LNCaP clone FGC (cell line): Measurements from ENCODE around the gene TAOK1.

Experiments
- DNase-seq: peaks from one replicate; pipeline ENCODE4 v3.0.0-alpha.2; 2011; ENCODE audit warnings: low read depth
- H3K4me3 ChIP-seq: 2 replicates; pipeline ENCODE4 v1.5.1; 2011; ENCODE audit warnings: mild to moderate bottlenecking, low read depth, low read length, control low read depth
- TF ChIP-seq, protein P1 (sequence below): IDR thresholded peaks from 2 replicates; pipeline ENCODE4 v1.5.1; 2012; ENCODE audit warnings: mild to moderate bottlenecking; ENCODE audit not compliant: control insufficient read depth, insufficient read depth; ENCODE audit errors: extremely low read depth

Gene TAOK1

DNA sequence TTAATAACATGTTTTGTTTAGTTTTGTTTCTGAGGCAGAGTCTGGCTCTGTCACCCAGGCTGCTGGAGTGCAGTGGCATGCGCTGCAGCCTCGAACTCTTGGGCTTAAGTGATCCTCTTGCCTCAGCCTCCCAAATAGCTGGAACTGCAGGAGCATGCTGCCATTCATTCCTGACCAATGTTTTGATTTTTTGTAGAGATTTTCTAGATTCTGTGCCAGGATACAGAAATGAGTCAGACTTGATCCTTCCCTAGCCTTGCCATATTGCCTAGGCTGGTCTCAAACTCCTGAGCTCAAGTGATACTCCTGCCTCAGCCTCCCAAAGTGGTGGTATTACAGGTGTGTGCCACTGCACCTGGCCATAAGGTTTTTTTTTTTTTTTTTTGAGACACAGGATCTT lies 17.7 kb downstream of the TAOK1 start:
- no peak for DNase-seq
- H3K4me3 ChIP-seq, result no peak overlapping the region
- TF ChIP-seq, protein P1, sequence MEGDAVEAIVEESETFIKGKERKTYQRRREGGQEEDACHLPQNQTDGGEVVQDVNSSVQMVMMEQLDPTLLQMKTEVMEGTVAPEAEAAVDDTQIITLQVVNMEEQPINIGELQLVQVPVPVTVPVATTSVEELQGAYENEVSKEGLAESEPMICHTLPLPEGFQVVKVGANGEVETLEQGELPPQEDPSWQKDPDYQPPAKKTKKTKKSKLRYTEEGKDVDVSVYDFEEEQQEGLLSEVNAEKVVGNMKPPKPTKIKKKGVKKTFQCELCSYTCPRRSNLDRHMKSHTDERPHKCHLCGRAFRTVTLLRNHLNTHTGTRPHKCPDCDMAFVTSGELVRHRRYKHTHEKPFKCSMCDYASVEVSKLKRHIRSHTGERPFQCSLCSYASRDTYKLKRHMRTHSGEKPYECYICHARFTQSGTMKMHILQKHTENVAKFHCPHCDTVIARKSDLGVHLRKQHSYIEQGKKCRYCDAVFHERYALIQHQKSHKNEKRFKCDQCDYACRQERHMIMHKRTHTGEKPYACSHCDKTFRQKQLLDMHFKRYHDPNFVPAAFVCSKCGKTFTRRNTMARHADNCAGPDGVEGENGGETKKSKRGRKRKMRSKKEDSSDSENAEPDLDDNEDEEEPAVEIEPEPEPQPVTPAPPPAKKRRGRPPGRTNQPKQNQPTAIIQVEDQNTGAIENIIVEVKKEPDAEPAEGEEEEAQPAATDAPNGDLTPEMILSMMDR, result no peak

- H3K4me3 ChIP-seq, result no peak overlapping the region
- TF ChIP-seq, protein P1, result no peak
- no peak for DNase-seq
Observed at GRCh38 chr17:29409963-29410362, 19.8 kb downstream of the TAOK1 start.

DNA sequence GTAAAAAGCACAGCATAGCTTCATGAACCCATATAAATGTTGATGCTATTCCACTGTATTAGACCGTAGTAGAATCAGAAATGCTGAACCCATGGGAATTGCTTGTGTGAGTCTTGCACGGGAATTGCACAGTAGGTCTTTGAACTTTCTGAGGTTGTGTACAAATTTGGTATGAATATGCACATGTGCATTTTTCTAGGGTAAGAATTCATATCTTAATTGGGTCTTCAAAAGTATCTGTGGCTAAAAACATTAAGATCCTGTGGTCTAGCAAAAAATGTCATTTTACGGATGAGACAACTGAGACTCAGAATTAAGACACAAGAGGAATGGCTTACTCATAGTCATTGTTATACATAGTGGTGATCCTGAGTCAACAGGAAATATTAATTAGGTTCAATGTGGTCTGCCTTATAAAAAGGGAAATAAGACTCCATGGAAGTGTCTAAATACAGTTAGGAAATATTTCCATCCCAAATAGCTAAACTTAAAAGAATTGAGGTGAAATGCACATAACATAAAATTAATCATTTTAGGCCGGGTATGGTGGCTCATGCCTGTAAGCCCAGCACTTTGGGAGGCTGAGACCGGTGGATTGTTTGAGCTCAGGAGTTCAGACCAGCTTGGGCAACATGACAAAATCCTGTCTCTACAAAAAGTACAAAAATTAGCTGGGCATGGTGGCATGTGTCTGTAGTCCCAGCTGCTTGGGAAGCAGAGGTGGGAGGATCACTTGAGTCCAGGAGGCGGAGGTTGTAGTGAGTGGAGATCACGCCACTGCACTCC lies 22.8 kb downstream of the TAOK1 start:
- no peak for DNase-seq
- no peak overlapping the region for H3K4me3 ChIP-seq
- TF ChIP-seq, protein P1, result no peak

GRCh38 chr17:29420128-29420527 lies 30.0 kb downstream of the TAOK1 start:
- TF ChIP-seq, protein P1, result no peak
- DNase-seq, result no peak
- no peak overlapping the region for H3K4me3 ChIP-seq

DNA sequence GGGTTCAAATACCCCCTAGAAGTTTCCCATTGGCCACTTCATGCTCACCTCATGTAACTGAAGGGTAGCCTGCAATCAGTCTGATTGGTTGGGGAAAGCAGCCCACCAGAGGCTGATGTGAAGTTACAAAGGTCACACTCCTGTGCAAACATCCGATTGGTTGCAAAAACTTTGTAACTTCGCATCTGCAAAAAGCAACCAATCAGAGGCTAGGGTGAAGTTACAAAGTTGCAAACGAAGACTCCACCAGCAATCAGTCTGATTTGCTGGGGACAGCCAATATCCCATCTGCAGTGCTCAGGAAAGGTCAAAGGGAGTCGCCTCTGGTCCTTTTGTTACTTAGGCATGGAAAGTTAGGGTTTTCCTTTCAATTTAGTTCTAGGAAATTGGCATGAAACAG lies 40.1 kb downstream of the TAOK1 start:
- DNase-seq, result no peak
- TF ChIP-seq, protein P1, result no peak
- no peak overlapping the region for H3K4me3 ChIP-seq

DNA sequence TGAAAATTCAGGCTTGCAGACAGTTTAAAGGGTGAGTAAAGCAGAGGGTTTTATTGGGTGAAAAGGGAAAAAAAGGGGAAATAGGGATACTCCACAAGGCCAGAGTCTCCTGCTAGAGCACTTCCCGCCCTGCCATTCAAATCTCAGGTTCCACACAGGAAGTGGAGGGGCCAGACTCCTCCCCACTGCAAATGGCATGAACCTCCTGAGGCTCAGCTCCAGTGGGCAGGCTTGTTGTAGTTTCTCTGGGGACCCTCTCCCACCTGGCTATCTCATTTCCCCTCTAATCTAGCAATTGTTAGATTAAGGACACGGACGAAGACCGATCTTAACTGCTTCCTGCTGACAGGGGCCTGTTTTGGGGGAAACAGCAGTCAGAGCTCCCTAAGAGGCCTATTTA lies 43.4 kb downstream of the TAOK1 start:
- no peak overlapping the region for H3K4me3 ChIP-seq
- TF ChIP-seq, protein P1, result no peak
- DNase-seq, result no peak

GRCh38 chr17:29434550-29434949 lies 44.4 kb downstream of the TAOK1 start:
- H3K4me3 ChIP-seq, result no peak overlapping the region
- TF ChIP-seq, protein P1, result no peak
- no peak for DNase-seq
